GM18502 (cell line): ENCODE measurements around the gene HOTAIR.

Experiments used
- ATAC-seq: cut with Tn5 transposase; IDR thresholded peaks from one replicate; pipeline ENCODE4 v1.9.1; 2021; ENCODE audit warnings: mild to moderate bottlenecking; ENCODE audit not compliant: unreplicated experiment, poor library complexity

Gene HOTAIR

GRCh38 chr12:54000116-54001114 lies 25.7 kb upstream of the HOTAIR start, which contains the start of gene HOXC9:
HOXC9 (plus strand) TSS chr12:54000161; CDS start chr12:54000189, 28 bp downstream.
- no peak for ATAC-seq

DNA sequence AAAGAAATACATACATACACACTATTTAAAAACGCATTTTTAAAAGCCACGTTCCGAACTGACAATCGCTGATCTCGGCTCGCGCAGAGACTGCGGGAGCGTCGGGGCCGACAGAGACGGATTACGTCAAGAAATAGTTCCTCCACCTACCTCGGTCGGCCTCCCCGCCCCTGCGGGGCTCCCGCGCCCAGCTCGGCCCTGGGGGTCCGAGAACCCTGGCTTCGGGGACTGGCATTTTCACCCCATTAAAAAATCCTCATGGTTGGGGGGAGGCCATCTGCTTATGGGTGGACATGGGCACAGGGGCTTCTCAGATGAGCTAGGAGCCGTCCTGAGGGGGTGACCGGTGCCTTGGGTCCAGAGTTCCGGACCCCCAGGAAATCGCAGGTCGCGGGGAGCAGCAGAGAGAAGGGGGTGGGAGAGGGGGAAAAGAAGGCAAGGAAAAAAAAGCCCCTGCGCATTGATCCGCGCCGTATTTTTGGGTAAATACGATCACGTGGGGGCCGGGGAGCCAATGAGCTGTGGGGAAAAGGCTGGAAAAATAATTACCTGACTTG lies 24.9 kb upstream of the HOTAIR start:
- no peak for ATAC-seq

- no peak for ATAC-seq
These were observed 24.1 kb upstream of the HOTAIR start for GRCh38 chr12:53998900-53999236.

DNA sequence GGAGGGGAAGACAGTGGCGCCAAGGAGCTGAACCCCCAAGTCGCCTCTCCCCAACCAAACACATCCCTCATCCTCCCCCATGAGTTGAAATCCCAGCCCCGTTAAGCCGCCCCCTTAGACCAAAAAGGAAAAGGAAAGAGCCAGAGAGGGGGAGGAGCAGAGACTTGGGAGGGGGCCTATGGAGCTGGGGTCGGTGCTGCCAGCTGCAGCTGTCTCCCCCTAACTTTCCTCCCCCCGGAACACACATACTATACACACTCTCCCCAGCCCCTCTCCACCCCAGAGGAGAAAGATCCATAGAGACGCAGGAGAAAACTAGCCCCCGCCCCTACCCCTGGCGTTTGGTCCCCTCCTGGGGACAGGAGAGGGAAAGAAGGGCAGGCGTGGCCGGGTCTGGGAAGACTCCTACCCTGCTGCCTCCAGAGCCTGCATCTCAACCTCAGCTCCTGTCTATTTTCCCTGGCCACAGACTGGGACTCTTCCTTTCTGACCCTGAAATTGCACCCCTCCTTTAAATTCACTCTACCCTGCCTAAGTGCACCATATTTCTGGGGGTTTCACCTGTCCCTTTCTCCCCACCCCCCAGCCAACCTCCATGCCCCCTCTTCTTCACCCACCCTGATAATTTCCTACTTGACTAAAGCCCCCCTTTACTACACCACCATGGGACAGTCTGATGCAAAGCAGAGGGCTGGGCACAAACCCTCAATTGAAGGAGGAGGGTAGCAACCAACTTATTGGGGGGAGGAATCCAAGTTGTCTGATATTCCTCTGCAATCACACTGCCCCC lies 23.6 kb upstream of the HOTAIR start:
- ATAC-seq = no peak

GRCh38 chr12:53997204-53998109 lies 22.7 kb upstream of the HOTAIR start:
- ATAC-seq = no peak

DNA sequence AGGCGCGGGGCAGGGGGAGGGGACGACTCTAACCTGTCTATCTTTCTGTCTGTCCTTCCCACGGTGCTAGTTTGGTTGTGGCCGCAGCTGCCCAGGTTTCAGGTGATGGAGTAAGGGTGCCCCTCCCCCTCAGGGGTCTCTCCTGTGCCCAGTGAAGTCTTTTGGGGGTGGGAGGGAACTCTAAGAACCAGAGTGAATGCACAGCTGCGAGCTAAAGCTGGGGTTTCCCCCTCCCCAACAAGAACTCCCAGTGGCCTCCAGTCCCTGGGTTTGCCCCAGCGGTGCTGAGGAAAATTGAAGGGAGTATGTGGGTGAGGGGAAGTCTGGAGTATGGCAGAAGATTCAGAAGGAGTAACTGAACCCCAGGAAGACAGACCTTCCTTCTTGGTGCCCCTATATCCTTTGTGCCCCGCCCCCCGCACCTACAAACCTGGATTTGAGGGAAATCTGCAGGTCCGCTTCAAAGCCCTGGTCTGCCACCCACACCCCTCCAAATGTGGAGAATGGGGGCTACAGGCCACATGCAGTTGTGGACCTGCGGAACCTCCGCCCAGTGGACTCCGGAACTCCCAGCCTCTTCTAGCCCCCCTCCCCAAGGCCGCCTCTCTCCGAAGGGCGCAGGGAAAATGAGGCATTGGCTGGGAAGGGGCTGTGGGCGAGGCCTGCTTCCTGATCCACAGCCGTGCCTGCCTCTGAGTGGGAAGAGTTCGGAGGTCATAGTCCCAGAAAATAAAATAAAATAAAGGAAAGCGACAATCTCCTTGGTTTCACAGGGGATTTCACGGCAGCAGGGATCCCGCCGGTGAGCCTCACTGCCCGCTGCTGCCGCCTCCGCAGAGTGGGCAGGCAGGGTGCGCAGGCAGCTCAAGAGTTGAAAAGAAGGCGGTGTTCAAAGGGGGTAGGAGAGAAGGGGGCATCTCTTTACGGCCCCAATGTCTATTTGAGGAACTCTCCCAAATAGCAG lies 21.8 kb upstream of the HOTAIR start:
- no peak for ATAC-seq

- no peak for ATAC-seq
These were observed 20.9 kb upstream of the HOTAIR start for GRCh38 chr12:53995378-53996239.

GRCh38 chr12:53995002-53995377 lies 20.2 kb upstream of the HOTAIR start:
- ATAC-seq = no peak

- no peak for ATAC-seq
These were observed 19.7 kb upstream of the HOTAIR start for GRCh38 chr12:53994264-53995001.

DNA sequence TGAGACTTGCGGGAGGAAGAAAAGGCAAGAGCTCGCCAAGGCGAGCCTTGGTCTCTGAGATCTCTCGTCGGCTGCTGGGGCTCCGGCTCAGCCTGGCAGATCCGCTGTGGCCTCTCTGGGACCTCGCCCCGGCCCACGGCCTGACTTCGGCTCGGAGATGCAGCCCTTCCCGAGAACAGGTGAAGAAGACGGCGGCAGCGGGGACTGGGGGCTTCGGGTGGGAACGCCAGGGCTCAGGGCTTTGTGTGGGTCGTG lies 19.2 kb upstream of the HOTAIR start:
- no peak for ATAC-seq

DNA sequence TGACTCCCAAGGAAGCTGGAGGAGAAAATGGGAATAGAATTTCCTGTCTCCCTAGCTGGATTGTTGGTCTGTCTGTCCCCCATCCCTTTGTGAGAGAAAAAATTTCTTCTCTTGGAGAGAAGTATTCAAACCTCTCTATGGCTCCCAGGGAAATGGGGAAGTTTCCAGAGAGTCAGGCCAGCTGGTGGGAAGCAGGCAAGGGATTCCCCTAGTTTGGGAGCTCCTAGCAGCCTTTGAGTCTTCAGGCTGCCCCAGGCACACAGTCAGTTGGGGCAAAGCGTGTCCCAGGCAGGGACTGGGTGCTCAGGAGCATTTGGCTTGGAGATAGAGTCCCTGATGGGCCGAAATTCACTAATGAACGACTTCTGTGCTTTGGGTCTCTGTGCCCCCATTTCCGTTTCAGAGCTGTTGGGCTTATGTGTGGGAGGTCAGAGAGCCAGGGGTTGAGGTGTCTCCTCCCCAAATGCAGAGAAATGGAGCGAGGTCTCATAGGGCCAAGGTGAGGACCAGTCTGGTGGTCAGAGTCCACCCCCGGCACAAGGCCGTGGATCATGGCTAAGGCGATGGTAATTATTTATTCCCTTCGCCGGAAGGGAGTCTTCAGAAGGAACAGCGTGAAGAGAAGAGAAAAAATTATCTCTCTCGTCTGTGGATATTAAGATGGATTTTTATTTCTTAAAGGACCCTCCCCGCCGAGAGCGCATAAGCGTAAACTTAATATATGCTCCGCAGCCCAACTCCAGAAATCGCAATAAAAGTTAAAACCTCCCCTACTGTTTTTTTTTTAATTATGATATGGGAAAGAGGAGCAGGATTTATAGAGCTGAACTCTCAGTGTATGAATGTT lies 18.6 kb upstream of the HOTAIR start:
- no peak for ATAC-seq

DNA sequence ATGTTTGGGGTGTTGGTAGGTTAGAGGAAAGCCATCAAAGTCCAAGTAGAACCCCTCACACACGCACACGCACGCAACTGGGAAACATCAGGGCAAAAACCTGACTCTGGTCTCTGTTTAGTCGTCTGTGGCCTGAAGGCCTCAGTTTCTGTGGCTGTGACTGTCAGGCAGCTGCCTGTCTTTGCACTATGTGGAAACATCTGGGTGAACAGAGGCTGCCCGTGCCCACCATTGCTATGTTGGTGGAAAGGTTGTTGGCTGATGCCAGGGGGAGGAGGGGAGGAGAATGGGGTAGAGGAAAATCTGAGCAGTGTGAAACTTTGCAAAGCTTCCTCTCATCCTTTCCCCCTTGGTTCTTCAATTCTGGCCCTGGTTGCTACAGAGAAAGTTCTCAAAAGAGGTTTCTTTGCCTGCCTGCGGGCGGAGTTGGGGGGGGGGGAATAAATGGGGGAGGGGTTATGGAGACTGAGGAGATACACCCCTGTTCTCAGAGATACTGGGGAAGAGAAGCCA lies 17.7 kb upstream of the HOTAIR start:
- no peak for ATAC-seq

GRCh38 chr12:53991077-53991460 lies 16.3 kb upstream of the HOTAIR start:
- ATAC-seq = no peak

- ATAC-seq = no peak
These were observed 15.7 kb upstream of the HOTAIR start for GRCh38 chr12:53990311-53991076.

DNA sequence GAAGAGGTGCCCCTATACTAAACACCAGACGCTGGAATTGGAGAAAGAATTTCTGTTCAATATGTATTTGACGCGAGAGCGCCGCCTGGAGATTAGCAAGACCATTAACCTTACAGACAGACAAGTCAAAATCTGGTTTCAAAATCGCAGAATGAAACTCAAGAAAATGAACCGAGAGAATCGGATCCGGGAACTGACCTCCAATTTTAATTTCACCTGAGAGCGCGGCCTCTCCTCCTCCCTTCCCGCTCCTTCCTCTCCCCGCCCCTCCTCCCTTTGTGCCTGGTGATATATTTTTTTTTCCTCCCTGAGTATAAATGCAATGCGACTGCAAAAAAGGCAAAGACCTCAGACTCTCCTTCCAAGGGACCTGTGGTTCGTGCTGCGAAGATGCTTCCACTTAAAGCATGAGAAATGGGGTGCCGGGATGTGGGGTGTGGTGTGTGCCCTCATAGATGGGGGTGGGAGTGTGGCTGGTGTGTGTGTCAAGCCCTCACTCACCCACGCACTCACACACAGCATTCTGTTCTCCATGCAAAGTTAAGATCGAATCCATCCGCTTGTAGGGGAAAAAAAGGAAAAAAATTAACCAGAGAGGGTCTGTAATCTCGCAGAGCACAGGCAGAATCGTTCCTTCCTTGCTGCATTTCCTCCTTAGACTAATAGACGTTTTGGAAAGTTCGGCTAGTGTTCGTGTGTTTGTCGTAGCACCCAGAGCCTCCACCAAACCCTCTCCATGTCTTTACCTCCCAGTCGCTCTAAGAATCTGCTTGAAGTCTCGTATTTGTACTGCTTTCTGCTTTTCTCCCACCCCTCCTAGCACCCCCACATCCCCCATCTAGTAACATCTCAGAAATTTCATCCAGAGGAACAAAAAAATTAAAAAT lies 14.7 kb upstream of the HOTAIR start:
- no peak for ATAC-seq
